PC-9 (cell line): Measurements from ENCODE around the gene RFLNA.

Experiments
- EZH2 ChIP-seq: fragments of 200-600 bp; sonication (generic); IDR thresholded peaks from 2 replicates; pipeline ENCODE4 v1.8.0; 2017; ENCODE audit warnings: antibody characterized with exemption, low read depth
- TF ChIP-seq, protein P1 (sequence below): fragments of 200-600 bp; sonication (generic); conservative IDR thresholded peaks from 2 replicates; pipeline ENCODE4 v1.6.1; 2017; ENCODE audit warnings: mixed run types, antibody characterized with exemption, mild to moderate bottlenecking, moderate library complexity

DNA sequence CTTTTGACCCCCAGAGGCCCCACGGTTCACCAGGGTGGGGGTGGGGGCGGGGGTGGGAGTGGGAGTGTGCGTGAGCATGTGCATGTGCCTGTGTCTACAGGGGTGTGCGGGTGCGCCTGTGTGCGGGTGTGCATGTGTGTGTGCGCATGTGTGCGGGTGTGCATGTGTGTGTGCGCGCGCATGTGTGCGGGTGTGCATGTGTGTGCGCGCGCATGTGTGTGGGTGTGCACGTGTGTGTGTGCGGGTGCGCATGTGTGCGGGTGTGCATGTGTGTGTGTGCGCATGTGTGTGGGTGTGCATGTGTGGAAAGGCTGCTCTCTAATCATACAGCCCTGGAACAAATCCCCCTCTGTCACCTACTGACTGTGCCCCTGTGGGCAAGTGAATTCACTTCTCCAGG, 38.8 kb downstream of the RFLNA start:
- TF ChIP-seq, protein P1, sequence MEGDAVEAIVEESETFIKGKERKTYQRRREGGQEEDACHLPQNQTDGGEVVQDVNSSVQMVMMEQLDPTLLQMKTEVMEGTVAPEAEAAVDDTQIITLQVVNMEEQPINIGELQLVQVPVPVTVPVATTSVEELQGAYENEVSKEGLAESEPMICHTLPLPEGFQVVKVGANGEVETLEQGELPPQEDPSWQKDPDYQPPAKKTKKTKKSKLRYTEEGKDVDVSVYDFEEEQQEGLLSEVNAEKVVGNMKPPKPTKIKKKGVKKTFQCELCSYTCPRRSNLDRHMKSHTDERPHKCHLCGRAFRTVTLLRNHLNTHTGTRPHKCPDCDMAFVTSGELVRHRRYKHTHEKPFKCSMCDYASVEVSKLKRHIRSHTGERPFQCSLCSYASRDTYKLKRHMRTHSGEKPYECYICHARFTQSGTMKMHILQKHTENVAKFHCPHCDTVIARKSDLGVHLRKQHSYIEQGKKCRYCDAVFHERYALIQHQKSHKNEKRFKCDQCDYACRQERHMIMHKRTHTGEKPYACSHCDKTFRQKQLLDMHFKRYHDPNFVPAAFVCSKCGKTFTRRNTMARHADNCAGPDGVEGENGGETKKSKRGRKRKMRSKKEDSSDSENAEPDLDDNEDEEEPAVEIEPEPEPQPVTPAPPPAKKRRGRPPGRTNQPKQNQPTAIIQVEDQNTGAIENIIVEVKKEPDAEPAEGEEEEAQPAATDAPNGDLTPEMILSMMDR: no peak
- TF ChIP-seq EZH2: no peak
